HepG2 (cell line): ENCODE measurements around the gene MCF2L. TPM values are rescaled to one million over a fixed set of nuclear protein-coding genes. Genes with fewer than 3 reads are reported as not detected.

ENCODE experiments used
- ATAC-seq: fragments of 200-7000 bp; cut with Tn5 transposase; 3 replicates; pipeline ENCODE4 v1.9.1; 2020; ENCODE audit warnings: mild to moderate bottlenecking, moderate library complexity
- BruUV-seq: library from RNA; stranded (reverse); fragments of 400-500 nt; replicated peaks from 2 replicates; lab custom pipeline; 2021; lab: Mats Ljungman, UMichigan
- CTCF ChIA-PET: fragments of 300-600 bp; formaldehyde crosslinking; extraction: SDS; loops from one replicate; lab custom pipeline; 2021; ENCODE audit warnings: low total read pairs, inconsistent platforms, low intra/inter-chr PET ratio; lab: Yijun Ruan, JAX
- POLR2A ChIA-PET: fragments of 350-600 bp; sonication (Branson Sonifier 250); formaldehyde crosslinking; loops from one replicate; lab custom pipeline; 2020; ENCODE audit warnings: antibody characterized with exemption, inconsistent platforms; lab: Yijun Ruan, JAX
- DNase-seq: peaks from one replicate; pipeline ENCODE4 v3.0.0-alpha.2; 2015; ENCODE audit warnings: low spot score
- FAIRE-seq: peaks from 3 replicates; lab custom pipeline; 2011; peaks lifted over from hg19 to GRCh38; lab: Jason Lieb, UNC
- H2AFZ ChIP-seq: one replicate; pipeline ENCODE4 v1.6.1; 2011; ENCODE audit warnings: low read length, inconsistent platforms
- H3K27ac ChIP-seq: fragments of 300-600 bp; 3 replicates; pipeline ENCODE4 v1.8.0; 2011; ENCODE audit warnings: mixed run types, mild to moderate bottlenecking, mixed read lengths, low read length, inconsistent platforms; ENCODE audit not compliant: insufficient read depth; ENCODE audit errors: extremely low read length
- H3K27me3 ChIP-seq, 2 experiments: fragments of 200-600 bp in 1 of 2; 2 replicates in 1 of 2; 3 replicates in 1 of 2; pipeline versions ENCODE4 v1.6.0 to v1.8.0; 2011; ENCODE audit warnings: low read length in 2 of 2, mild to moderate bottlenecking in 2 of 2, moderate library complexity in 2 of 2, inconsistent platforms in 1 of 2; ENCODE audit not compliant: insufficient read depth in 2 of 2, control insufficient read depth in 1 of 2
- H3K36me3 ChIP-seq, 2 experiments: fragments of 200-600 bp in 1 of 2; replicated peaks in 1 of 2; 2 replicates in 1 of 2; 3 replicates in 1 of 2; pipeline versions ENCODE4 v1.5.1 to v1.8.0; 2011; ENCODE audit warnings: low read length in 2 of 2, inconsistent platforms in 1 of 2; ENCODE audit not compliant: insufficient read depth in 2 of 2, control insufficient read depth in 1 of 2
- H3K4me1 ChIP-seq: 2 replicates; pipeline ENCODE4 v1.5.1; 2012; ENCODE audit warnings: low read length, inconsistent platforms; ENCODE audit not compliant: insufficient read depth
- H3K4me2 ChIP-seq: 2 replicates; pipeline ENCODE4 v1.6.0; 2011; ENCODE audit warnings: low read depth, low read length, inconsistent platforms
- H3K4me3 ChIP-seq, 3 experiments: fragments of 200-600 bp in 1 of 3; sonication (generic), shearing (Covaris generic) in 1 of 3; replicated peaks in 1 of 3; 2 replicates each; pipeline ENCODE4 v1.5.1; 2011 to 2016; ENCODE audit warnings: low read length in 3 of 3, inconsistent platforms in 2 of 3, low read depth in 2 of 3, mild to moderate bottlenecking in 2 of 3, control low read depth in 1 of 3, mixed read lengths in 1 of 3; ENCODE audit not compliant: insufficient read depth in 1 of 3
- H3K79me2 ChIP-seq: one replicate; pipeline ENCODE4 v1.6.1; 2011; ENCODE audit warnings: low read length, inconsistent platforms; ENCODE audit not compliant: insufficient read depth
- H3K9ac ChIP-seq: 2 replicates; pipeline ENCODE4 v1.6.0; 2011; ENCODE audit warnings: mild to moderate bottlenecking, low read depth, low read length, inconsistent platforms; ENCODE audit not compliant: insufficient read depth
- H3K9me3 ChIP-seq: 2 replicates; pipeline ENCODE4 v1.5.1; 2012; ENCODE audit warnings: mild to moderate bottlenecking, low read length
- H4K20me1 ChIP-seq: 2 replicates; pipeline ENCODE4 v1.6.0; 2011; ENCODE audit warnings: inconsistent platforms, mild to moderate bottlenecking, low read length, moderate library complexity; ENCODE audit not compliant: insufficient read depth
- CSRNP2 ChIP-seq: sonication (generic); formaldehyde crosslinking; conservative IDR thresholded peaks from 2 replicates; pipeline ENCODE4 v1.8.0; 2022; ENCODE audit warnings: low read depth, missing genetic modification reagents
- HNRNPUL1 ChIP-seq: fragments of 200-400 bp; formaldehyde crosslinking; IDR thresholded peaks from 2 replicates; pipeline ENCODE4 v1.6.1; 2017; ENCODE audit warnings: low read depth, mild to moderate bottlenecking, low read length, moderate library complexity
- KDM1A ChIP-seq: IDR thresholded peaks from 2 replicates; pipeline ENCODE4 v1.6.1; 2016; ENCODE audit warnings: missing compliant biosample characterization
- POLR2AphosphoS5 ChIP-seq: IDR thresholded peaks from 2 replicates; pipeline ENCODE4 v1.6.1; 2012; ENCODE audit warnings: low read depth, low read length
- PRDM4 ChIP-seq: sonication (generic); formaldehyde crosslinking; IDR thresholded peaks from 2 replicates; pipeline ENCODE4 v1.9.0; 2021; ENCODE audit warnings: missing genetic modification reagents, borderline replicate concordance
- PRPF4 ChIP-seq: fragments of 200-400 bp; formaldehyde crosslinking; IDR thresholded peaks from 2 replicates; pipeline ENCODE4 v1.6.1; 2016; ENCODE audit warnings: low read length, low read depth; ENCODE audit not compliant: poor library complexity, severe bottlenecking
- RFX3 ChIP-seq: IDR thresholded peaks from 2 replicates; pipeline ENCODE4 v1.6.1; 2016; ENCODE audit warnings: missing biosample characterization, missing genetic modification reagents
- SOX5 ChIP-seq: IDR thresholded peaks from 2 replicates; pipeline ENCODE4 v1.6.1; 2016; ENCODE audit warnings: borderline replicate concordance
- SP2 ChIP-seq: sonication (generic); formaldehyde crosslinking; IDR thresholded peaks from 2 replicates; pipeline ENCODE4 v1.5.1; 2020; ENCODE audit warnings: mild to moderate bottlenecking, missing genetic modification reagents
- SUZ12 ChIP-seq: fragments of 150-350 bp; IDR thresholded peaks from 2 replicates; pipeline ENCODE4 v1.6.1; 2014; ENCODE audit warnings: low read depth, low read length
- ZNF3 ChIP-seq: IDR thresholded peaks from 2 replicates; pipeline ENCODE4 v1.7.0; 2017; ENCODE audit warnings: inconsistent platforms
- ZNF552 ChIP-seq: sonication (generic); formaldehyde crosslinking; IDR thresholded peaks from 2 replicates; pipeline ENCODE4 v1.9.0; 2022; ENCODE audit warnings: missing genetic modification reagents, mild to moderate bottlenecking, borderline replicate concordance
- ZNF713 ChIP-seq: sonication (generic); formaldehyde crosslinking; IDR thresholded peaks from 2 replicates; pipeline ENCODE4 v1.4.0; 2020; ENCODE audit warnings: mild to moderate bottlenecking, missing genetic modification reagents
- ZUFSP ChIP-seq: sonication (generic); formaldehyde crosslinking; IDR thresholded peaks from 2 replicates; pipeline ENCODE4 v1.9.0; 2021; ENCODE audit warnings: missing genetic modification reagents, mild to moderate bottlenecking, borderline replicate concordance
- WGBS: methylation state at CpG from one replicate; pipeline ENCODE4 v1.1.6; 2017; ENCODE audit warnings: low lambda C conversion rate; 5-methylcytosine and 5-hydroxymethylcytosine counted together
- in situ Hi-C: cut with HindIII; loops from 2 replicates; pipeline ENCODE4 v1.10.0; 2017; ENCODE audit warnings: low pct_unique_long_range_greater_than_20kb; ENCODE audit not compliant: extremely low pct_ligation_motif_present
- intact Hi-C: fragments of 100-400 bp; cut with micrococcal nuclease; formaldehyde crosslinking; loops from one replicate; pipeline ENCODE4 v1.10.0; 2022; ENCODE audit not compliant: unreplicated experiment
- polyA plus RNA-seq, 8 experiments: library from polyadenylated mRNA; depleted of rRNA in 3 of 8; stranded (reverse) in 7 of 8; unstranded in 1 of 8; fragments of >200 nt; fragmentation: Illumina TruSeq in 4 of 8; extraction: Trizol in 4 of 8; gene quantifications; 2 replicates each; pipeline versions ENCODE4 v1.2.1 to v1.2.3, GENCODE V29; 2011 to 2016; ENCODE audit warnings: low read depth in 4 of 8, missing spikeins in 1 of 8, mixed read lengths in 1 of 8; ENCODE audit not compliant: insufficient read depth in 1 of 8
- total RNA-seq, 5 experiments: library from RNA; depleted of rRNA; stranded (reverse); fragments of >200 nt; fragmentation: Illumina TruSeq; extraction: Trizol; gene quantifications; 2 replicates each; pipeline ENCODE4 v1.2.3, GENCODE V29; 2016; ENCODE audit warnings: low read depth in 1 of 5
- TF ChIP-seq, protein P1 (sequence below): sonication (generic); formaldehyde crosslinking; IDR thresholded peaks from 2 replicates; pipeline ENCODE4 v1.8.1; 2023; ENCODE audit warnings: mild to moderate bottlenecking, missing genetic modification reagents

MCF2L gene
- total and polyA plus RNA-seq, 2 of the 13 experiments (the other 11 are each of a cell fraction or from before 2014, with no cell fraction given): 19.4 to 28.4 TPM

DNA sequence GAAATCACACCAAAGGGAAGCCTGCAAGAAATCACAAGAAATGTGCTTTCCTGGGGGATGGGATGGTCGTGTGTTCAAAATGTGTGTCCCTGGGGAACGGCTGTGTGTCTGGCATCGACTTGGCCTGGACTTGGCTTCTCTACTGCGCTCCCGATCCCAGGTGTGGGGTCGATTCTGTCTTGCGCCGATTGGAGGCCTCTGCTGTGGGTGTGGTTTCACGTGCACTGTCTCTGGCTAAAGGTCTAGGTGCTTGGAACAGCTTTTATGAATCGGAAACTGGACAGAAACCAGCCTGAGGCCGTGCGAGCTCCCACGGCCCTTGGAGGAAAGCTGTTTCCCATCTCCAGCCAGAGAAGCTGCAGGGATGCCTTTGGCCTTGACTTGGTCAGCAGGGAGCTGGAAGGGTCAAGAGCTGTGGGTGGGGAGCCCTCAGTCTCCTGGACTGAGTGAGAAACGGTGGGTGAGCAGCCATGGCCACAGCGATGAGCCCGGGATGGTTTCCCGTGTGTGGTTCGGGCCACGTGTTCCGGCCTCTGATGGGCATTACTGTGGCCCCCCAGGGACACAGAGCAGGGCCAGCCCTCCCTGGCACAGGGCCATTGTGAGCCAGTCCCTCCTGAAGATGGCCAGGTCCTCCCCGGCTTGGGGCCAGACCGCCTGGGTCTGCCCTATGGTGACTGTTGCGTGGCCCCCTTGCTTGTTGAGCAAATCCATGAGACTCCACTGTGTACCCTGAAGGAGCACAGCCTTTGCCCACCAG, 29.7 kb downstream of the MCF2L start:
- FAIRE-seq (no peak), ATAC-seq (no peak), DNase-seq (no peak)
- no peak overlapping the region for H3K4me3 ChIP-seq
- H3K36me3 ChIP-seq: peaks cover 0 to 2% of the 10 kb centered on the region in 2 experiments; a peak in 2 of 5 replicates
- in situ Hi-C loops: no loop called here
- peaks cover 68% of the 10 kb centered on the region for H3K4me1 ChIP-seq
- intact Hi-C loops: no loop called here
- BruUV-seq: no TSS peak
- H4K20me1 ChIP-seq: no peaks in the 10 kb centered on the region
- no peak overlapping the region for H2AFZ ChIP-seq
- no peaks in the 10 kb centered on the region for H3K27me3 ChIP-seq
- ChIA-PET CTCF (no interaction called here), POLR2A (interaction anchor here (3.2 kb wide), 1 partner anchor 13 kb away, joined by 11 read pairs; no protein-coding TSS in a partner anchor)
- no peak overlapping the region for H3K4me2 ChIP-seq
- H3K9ac ChIP-seq: no peak overlapping the region
- peaks cover 7% of the 10 kb centered on the region for H3K79me2 ChIP-seq
- H3K9me3 ChIP-seq: no peaks in the 10 kb centered on the region
- WGBS: 89% methylated on average over 12 of the region's 23 CpGs
- H3K27ac ChIP-seq: no peak overlapping the region
- TF ChIP-seq SUZ12: no peak
- no peak for TF ChIP-seq SP2 (CRISPR knock-in tag)
- no peak for TF ChIP-seq PRPF4
- TF ChIP-seq POLR2AphosphoS5: no peak
- no peak for TF ChIP-seq HNRNPUL1
- TF ChIP-seq CSRNP2 (CRISPR knock-in tag): no peak
- no peak for TF ChIP-seq ZNF713
- no peak for TF ChIP-seq ZNF552 (CRISPR knock-in tag)
- TF ChIP-seq KDM1A (CRISPR knock-in tag): no peak
- TF ChIP-seq ZUFSP (CRISPR knock-in tag): no peak
- TF ChIP-seq SOX5: no peak
- TF ChIP-seq RFX3: no peak
- TF ChIP-seq, protein P1, sequence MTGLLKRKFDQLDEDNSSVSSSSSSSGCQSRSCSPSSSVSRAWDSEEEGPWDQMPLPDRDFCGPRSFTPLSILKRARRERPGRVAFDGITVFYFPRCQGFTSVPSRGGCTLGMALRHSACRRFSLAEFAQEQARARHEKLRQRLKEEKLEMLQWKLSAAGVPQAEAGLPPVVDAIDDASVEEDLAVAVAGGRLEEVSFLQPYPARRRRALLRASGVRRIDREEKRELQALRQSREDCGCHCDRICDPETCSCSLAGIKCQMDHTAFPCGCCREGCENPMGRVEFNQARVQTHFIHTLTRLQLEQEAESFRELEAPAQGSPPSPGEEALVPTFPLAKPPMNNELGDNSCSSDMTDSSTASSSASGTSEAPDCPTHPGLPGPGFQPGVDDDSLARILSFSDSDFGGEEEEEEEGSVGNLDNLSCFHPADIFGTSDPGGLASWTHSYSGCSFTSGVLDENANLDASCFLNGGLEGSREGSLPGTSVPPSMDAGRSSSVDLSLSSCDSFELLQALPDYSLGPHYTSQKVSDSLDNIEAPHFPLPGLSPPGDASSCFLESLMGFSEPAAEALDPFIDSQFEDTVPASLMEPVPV (CRISPR knock-in tag): no peak
- no peak for TF ChIP-seq ZNF3 (CRISPR knock-in tag)
- no peak for TF ChIP-seq PRDM4 (CRISPR knock-in tag)
